ENCODE results near the gene FEZF1.

The FEZF1 gene

GRCh38 chr7:122339145-122339904 lies 34.8 kb upstream of the FEZF1 start:
- no peak overlapping the region for H3K4me3 ChIP-seq (ENCODE audit: low read depth, low read length)
- no peak for DNase-seq (ENCODE audit: low read depth)
- in situ Hi-C loops (cut with HindIII; ENCODE audit: low sequenced_read_pairs), result no loop called here
- TF ChIP-seq CTCF (IDR thresholded peaks at IDR 0.05; ENCODE audit: low read depth, low read length, missing control alignments), result no peak

GRCh38 chr7:122337011-122337410 lies 32.5 kb upstream of the FEZF1 start:
- DNase-seq (ENCODE audit: low read depth), result no peak
- TF ChIP-seq CTCF (IDR thresholded peaks at IDR 0.05; ENCODE audit: low read depth, low read length, missing control alignments), result no peak
- in situ Hi-C loops (cut with HindIII; ENCODE audit: low sequenced_read_pairs), result no loop called here
- H3K4me3 ChIP-seq (ENCODE audit: low read depth, low read length), result no peak overlapping the region

GRCh38 chr7:122329145-122329802 lies 24.7 kb upstream of the FEZF1 start:
- TF ChIP-seq CTCF (IDR thresholded peaks at IDR 0.05; ENCODE audit: low read depth, low read length, missing control alignments), result no peak
- H3K4me3 ChIP-seq (ENCODE audit: low read depth, low read length), result no peak overlapping the region
- in situ Hi-C loops (cut with HindIII; ENCODE audit: low sequenced_read_pairs), result no loop called here
- no peak for DNase-seq (ENCODE audit: low read depth)

GRCh38 chr7:122327969-122328368 lies 23.4 kb upstream of the FEZF1 start:
- no peak for DNase-seq (ENCODE audit: low read depth)
- in situ Hi-C loops (cut with HindIII; ENCODE audit: low sequenced_read_pairs), result no loop called here
- TF ChIP-seq CTCF (IDR thresholded peaks at IDR 0.05; ENCODE audit: low read depth, low read length, missing control alignments), result no peak
- no peak overlapping the region for H3K4me3 ChIP-seq (ENCODE audit: low read depth, low read length)

- no peak overlapping the region for H3K4me3 ChIP-seq (ENCODE audit: low read depth, low read length)
- no peak for DNase-seq (ENCODE audit: low read depth)
- no peak for TF ChIP-seq CTCF (IDR thresholded peaks at IDR 0.05; ENCODE audit: low read depth, low read length, missing control alignments)
- in situ Hi-C loops (cut with HindIII; ENCODE audit: low sequenced_read_pairs), result no loop called here
Observed at GRCh38 chr7:122316467-122317388, 12.2 kb upstream of the FEZF1 start.
